GM13976 (cell line): ENCODE results near the gene ATP10B.

Experiments
- DNase-seq: peaks from one replicate; pipeline ENCODE4 v3.0.0; 2012; ENCODE audit warnings: low spot score
- CTCF ChIP-seq: IDR thresholded peaks from 2 replicates; pipeline ENCODE4 v1.5.1; 2012; ENCODE audit warnings: borderline replicate concordance, mild to moderate bottlenecking; ENCODE audit not compliant: insufficient read depth; ENCODE audit errors: extremely low read depth, missing control alignments, control extremely low read depth
- in situ Hi-C: fragments of 300-500 bp; cut with MboI; formaldehyde crosslinking; loops from one replicate; pipeline ENCODE4 v1.12.0; 2022; ENCODE audit warnings: low sequenced_read_pairs, mixed read lengths, inconsistent platforms; ENCODE audit not compliant: unreplicated experiment

ATP10B gene

GRCh38 chr5:160621526-160621925 is 230.5 kb downstream of the ATP10B start:
- DNase-seq: no peak
- in situ Hi-C loops: no loop called here
- no peak for TF ChIP-seq CTCF

- no peak for DNase-seq
- no peak for TF ChIP-seq CTCF
- in situ Hi-C loops: no loop called here
Measured at GRCh38 chr5:160620401-160620800, 231.6 kb downstream of the ATP10B start.

GRCh38 chr5:160619381-160619780 is 232.6 kb downstream of the ATP10B start:
- DNase-seq: no peak
- in situ Hi-C loops: no loop called here
- TF ChIP-seq CTCF: no peak

- TF ChIP-seq CTCF: no peak
- in situ Hi-C loops: no loop called here
- no peak for DNase-seq
Measured at GRCh38 chr5:160618286-160618685, 233.7 kb downstream of the ATP10B start.

GRCh38 chr5:160616712-160617497 is 235.1 kb downstream of the ATP10B start:
- DNase-seq: no peak
- no peak for TF ChIP-seq CTCF
- in situ Hi-C loops: no loop called here

GRCh38 chr5:160614136-160614535 is 237.9 kb downstream of the ATP10B start:
- TF ChIP-seq CTCF: no peak
- in situ Hi-C loops: no loop called here
- no peak for DNase-seq
